IMR-90 (cell line): Measurements from ENCODE around the gene MYADM. TPM values are rescaled to one million over a fixed set of nuclear protein-coding genes. Genes with fewer than 3 reads are reported as not detected.

Source experiments
- ATAC-seq: fragments of 200-7000 bp; cut with Tn5 transposase; 2 replicates; pipeline ENCODE4 v1.9.1; 2020; ENCODE audit warnings: low read depth, mild to moderate bottlenecking, moderate library complexity
- BruUV-seq: library from RNA; stranded (reverse); fragments of 400-500 nt; replicated peaks from 2 replicates; lab custom pipeline; 2021; lab: Mats Ljungman, UMichigan
- CTCF ChIA-PET: fragments of 300-600 bp; formaldehyde crosslinking; extraction: SDS; loops from one replicate; lab custom pipeline; 2021; ENCODE audit warnings: antibody characterized with exemption; lab: Yijun Ruan, JAX
- POLR2A ChIA-PET: fragments of 300-600 bp; sonication (Branson Sonifier 250); formaldehyde crosslinking; loops from one replicate; lab custom pipeline; 2022; ENCODE audit warnings: antibody characterized with exemption; ENCODE audit not compliant: unreplicated experiment; lab: Charles Lee
- DNase-seq: peaks from one replicate; pipeline ENCODE4 v3.0.0; 2013
- H2AFZ ChIP-seq: replicated peaks from 2 replicates; pipeline ENCODE3; 2013; ENCODE audit warnings: low read length, mild to moderate bottlenecking; ENCODE audit not compliant: poor library complexity
- H2AK5ac ChIP-seq: 2 replicates; pipeline ENCODE4 v1.6.1; 2013; ENCODE audit warnings: low read depth, low read length, inconsistent platforms
- H2AK9ac ChIP-seq: replicated peaks from 2 replicates; pipeline ENCODE3; 2013; ENCODE audit warnings: mild to moderate bottlenecking, low read depth, low read length, moderate library complexity; ENCODE audit not compliant: poor library complexity
- H2BK120ac ChIP-seq: 2 replicates; pipeline ENCODE4 v1.6.1; 2013; ENCODE audit warnings: low read depth, low read length, inconsistent platforms
- H2BK15ac ChIP-seq: 3 replicates; pipeline ENCODE4 v1.6.1; 2013; ENCODE audit warnings: low read depth, low read length, inconsistent platforms
- H2BK20ac ChIP-seq: 2 replicates; pipeline ENCODE4 v1.6.1; 2013; ENCODE audit warnings: low read depth, mild to moderate bottlenecking, inconsistent platforms, low read length, moderate library complexity
- H2BK5ac ChIP-seq: 2 replicates; pipeline ENCODE4 v1.6.1; 2013; ENCODE audit warnings: mild to moderate bottlenecking, low read depth, low read length, inconsistent platforms; ENCODE audit not compliant: poor library complexity, severe bottlenecking
- H3K14ac ChIP-seq: replicated peaks from 2 replicates; pipeline ENCODE4 v1.6.1; 2013; ENCODE audit warnings: low read depth, low read length, inconsistent platforms
- H3K18ac ChIP-seq: 2 replicates; pipeline ENCODE4 v1.6.1; 2013; ENCODE audit warnings: low read depth, low read length, control low read depth
- H3K23ac ChIP-seq: 2 replicates; pipeline ENCODE4 v1.6.1; 2013; ENCODE audit warnings: low read depth, low read length, inconsistent platforms
- H3K27ac ChIP-seq: 2 replicates; pipeline ENCODE4 v1.5.1; 2013; ENCODE audit warnings: mild to moderate bottlenecking, control low read depth, low read length; ENCODE audit not compliant: insufficient read depth
- H3K27me3 ChIP-seq: 2 replicates; pipeline ENCODE4 v1.6.1; 2013; ENCODE audit warnings: low read length; ENCODE audit not compliant: control insufficient read depth, insufficient read depth
- H3K36me3 ChIP-seq: 2 replicates; pipeline ENCODE4 v1.6.1; 2013; ENCODE audit warnings: low read length, mixed read lengths; ENCODE audit not compliant: control insufficient read depth, insufficient read depth
- H3K4ac ChIP-seq: 2 replicates; pipeline ENCODE4 v1.6.1; 2013; ENCODE audit warnings: low read depth, low read length, inconsistent platforms
- H3K4me1 ChIP-seq: 2 replicates; pipeline ENCODE4 v1.6.1; 2013; ENCODE audit warnings: low read length, mixed read lengths; ENCODE audit not compliant: control insufficient read depth, insufficient read depth
- H3K4me2 ChIP-seq: 2 replicates; pipeline ENCODE4 v1.6.1; 2013; ENCODE audit warnings: low read depth, mild to moderate bottlenecking, control low read depth, low read length, moderate library complexity
- H3K4me3 ChIP-seq: 2 replicates; pipeline ENCODE4 v1.5.1; 2013; ENCODE audit warnings: low read depth, mild to moderate bottlenecking, control low read depth, low read length, moderate library complexity; ENCODE audit not compliant: insufficient read depth
- H3K56ac ChIP-seq: 2 replicates; pipeline ENCODE4 v1.6.1; 2013; ENCODE audit warnings: low read length, inconsistent platforms; ENCODE audit not compliant: insufficient read depth; ENCODE audit errors: extremely low read depth
- H3K79me1 ChIP-seq, 2 experiments: 2 replicates each; pipeline ENCODE4 v1.6.1; 2013; ENCODE audit warnings: low read length in 2 of 2, inconsistent platforms in 1 of 2, low read depth in 1 of 2
- H3K9ac ChIP-seq: 2 replicates; pipeline ENCODE4 v1.6.1; 2013; ENCODE audit warnings: low read depth, low read length, control low read depth
- H3K9me1 ChIP-seq: 2 replicates; pipeline ENCODE4 v1.6.1; 2013; ENCODE audit warnings: low read length, inconsistent platforms; ENCODE audit not compliant: insufficient read depth
- H3K9me3 ChIP-seq: 2 replicates; pipeline ENCODE4 v1.6.1; 2013; ENCODE audit warnings: low read length; ENCODE audit not compliant: control insufficient read depth, insufficient read depth
- H4K20me1 ChIP-seq: 2 replicates; pipeline ENCODE4 v1.6.1; 2013; ENCODE audit warnings: low read length, inconsistent platforms; ENCODE audit not compliant: insufficient read depth
- H4K5ac ChIP-seq: 2 replicates; pipeline ENCODE4 v1.6.1; 2013; ENCODE audit warnings: mild to moderate bottlenecking, low read depth, low read length, control low read depth
- H4K8ac ChIP-seq, 2 experiments: 2 replicates each; pipeline ENCODE4 v1.6.1; 2013; ENCODE audit warnings: low read depth in 2 of 2, low read length in 2 of 2, control low read depth in 1 of 2, inconsistent platforms in 1 of 2
- H4K91ac ChIP-seq: 2 replicates; pipeline ENCODE4 v1.6.1; 2013; ENCODE audit warnings: low read depth, low read length, inconsistent platforms; ENCODE audit not compliant: insufficient read depth
- CTCF ChIP-seq: conservative IDR thresholded peaks from 2 replicates; pipeline ENCODE4 v1.5.1; 2012; ENCODE audit warnings: mild to moderate bottlenecking, low read depth, low read length, improper control_type of control experiment
- ELK1 ChIP-seq: fragments of 150-350 bp; IDR thresholded peaks from 2 replicates; pipeline ENCODE4 v1.6.1; 2016; ENCODE audit warnings: low read depth, mild to moderate bottlenecking, low read length, moderate library complexity, borderline replicate concordance
- POLR2A ChIP-seq: IDR thresholded peaks from 2 replicates; pipeline ENCODE4 v1.6.1; 2012; ENCODE audit warnings: mild to moderate bottlenecking, low read depth, low read length
- RCOR1 ChIP-seq: IDR thresholded peaks from 2 replicates; pipeline ENCODE4 v1.6.1; 2012; ENCODE audit warnings: mild to moderate bottlenecking, low read length, improper control_type of control experiment; ENCODE audit not compliant: insufficient replicate concordance
- USF2 ChIP-seq: fragments of 150-350 bp; IDR thresholded peaks from 2 replicates; pipeline ENCODE4 v1.6.1; 2017; ENCODE audit warnings: mild to moderate bottlenecking, antibody characterized with exemption, low read length, low read depth
- WGBS, 2 experiments: methylation state at CpG; one replicate each; pipeline versions ENCODE4 v1.1.5 to v1.1.7; 2013; ENCODE audit warnings: missing lambda C conversion rate in 2 of 2; ENCODE audit not compliant: insufficient read length in 1 of 2; ENCODE audit errors: extremely low coverage in 2 of 2; 5-methylcytosine and 5-hydroxymethylcytosine counted together
- dilution Hi-C: fragments of 300-500 bp; cut with HindIII; formaldehyde crosslinking; loops from one replicate; pipeline ENCODE4 v1.14.3; 2018; ENCODE audit warnings: low sequenced_read_pairs; ENCODE audit not compliant: unreplicated experiment
- in situ Hi-C: fragments of 300-500 bp; cut with MboI; formaldehyde crosslinking; loops from 3 replicates; pipeline ENCODE4 v1.14.3; 2019; ENCODE audit warnings: low sequenced_read_pairs, inconsistent platforms, mixed read lengths
- intact Hi-C: fragments of 100-400 bp; cut with micrococcal nuclease; formaldehyde crosslinking; loops from 2 replicates; pipeline ENCODE4 v1.10.0; 2022
- polyA plus RNA-seq, 3 experiments: library from polyadenylated mRNA; depleted of rRNA; stranded (reverse); fragments of >200 nt; gene quantifications; 2 replicates each; pipeline ENCODE4 v1.2.3, GENCODE V29; 2012; ENCODE audit warnings: low replicate concordance in 1 of 3
- total RNA-seq: library from RNA; depleted of rRNA; stranded (reverse); fragments of >200 nt; gene quantifications from 2 replicates; pipeline ENCODE4 v1.2.3, GENCODE V29; 2012; rRNA removed

Gene MYADM
- total and polyA plus RNA-seq, 2 of the 4 experiments (the other 2 are of a cell fraction) = 4.8 to 96.1 TPM

- no peak overlapping the region for H3K4me3 ChIP-seq
- no peak overlapping the region for H2BK20ac ChIP-seq
- no peak overlapping the region for H2AK9ac ChIP-seq
- no peak overlapping the region for H3K27ac ChIP-seq
- TF ChIP-seq USF2 (no peak), ELK1 (no peak), RCOR1 (no peak), CTCF (no peak), POLR2A (no peak)
- ATAC-seq (no peak), DNase-seq (no peak)
- H3K27me3 ChIP-seq = no peaks in the 10 kb centered on the region
- ChIA-PET CTCF (no interaction called here), POLR2A (no interaction called here)
- H3K79me1 ChIP-seq = no peaks in the 10 kb centered on the region
- no peak overlapping the region for H3K14ac ChIP-seq
- BruUV-seq = no TSS peak
- H3K36me3 ChIP-seq = peaks cover 2% of the 10 kb centered on the region
- intact Hi-C loops = no loop called here
- no peak overlapping the region for H2BK15ac ChIP-seq
- H2AK5ac ChIP-seq = no peak overlapping the region
- no peak overlapping the region for H3K18ac ChIP-seq
- no peak overlapping the region for H2BK5ac ChIP-seq
- no peak overlapping the region for H3K4me2 ChIP-seq
- dilution Hi-C loops = no loop called here
- no peak overlapping the region for H3K4ac ChIP-seq
- H4K8ac ChIP-seq = no peak overlapping the region
- no peaks in the 10 kb centered on the region for H3K9me3 ChIP-seq
- H3K23ac ChIP-seq = no peak overlapping the region
- no peak overlapping the region for H2AFZ ChIP-seq
- no peak overlapping the region for H4K91ac ChIP-seq
- no peaks in the 10 kb centered on the region for H3K9me1 ChIP-seq
- H3K4me1 ChIP-seq = no peaks in the 10 kb centered on the region
- H4K20me1 ChIP-seq = no peaks in the 10 kb centered on the region
- 76% methylated on average over 6 of the region's 7 CpGs; no CpG with 5 or more reads in 1 of the 2 experiments for WGBS, 2 experiments
- H3K9ac ChIP-seq = no peak overlapping the region
- H4K5ac ChIP-seq = no peak overlapping the region
- no peak overlapping the region for H2BK120ac ChIP-seq
- in situ Hi-C loops = no loop called here
- no peak overlapping the region for H3K56ac ChIP-seq
Observed at GRCh38 chr19:53917356-53917755, 49.7 kb downstream of the MYADM start.

Other genes with a start within 250 kb of the MYADM start
- gene DPRX, start 235.9 kb upstream of the MYADM start, total RNA-seq = not detected in 2 replicates
- not detected in 2 replicates for gene DPRX, start 235.9 kb upstream of the MYADM start, polyA plus RNA-seq (2012; rRNA removed)
- not detected in 2 replicates for gene NLRP12, start 43.6 kb upstream of the MYADM start, total RNA-seq
- gene NLRP12, start 43.6 kb upstream of the MYADM start, polyA plus RNA-seq (2012; rRNA removed) = not detected in 2 replicates
- not detected in 2 replicates for gene PRKCG, start 14.3 kb downstream of the MYADM start, total RNA-seq
- gene PRKCG, start 14.3 kb downstream of the MYADM start, polyA plus RNA-seq (2012; rRNA removed) = 0.04 TPM in 1 of 2 replicates, not detected in the other
- under 0.01 and 0.36 TPM in 2 replicates for gene CACNG7, start 41.4 kb downstream of the MYADM start, total RNA-seq
- 6.7 and 7.7 TPM in 2 replicates for gene CACNG7, start 41.4 kb downstream of the MYADM start, polyA plus RNA-seq (2012; rRNA removed)
- gene CACNG8, start 95.1 kb downstream of the MYADM start, total RNA-seq = not detected in 2 replicates
- 0.09 and 0.15 TPM in 2 replicates for gene CACNG8, start 95.1 kb downstream of the MYADM start, polyA plus RNA-seq (2012; rRNA removed)
- not detected in 2 replicates for gene CACNG6, start 123.8 kb downstream of the MYADM start, total RNA-seq
- gene CACNG6, start 123.8 kb downstream of the MYADM start, polyA plus RNA-seq (2012; rRNA removed) = not detected in 2 replicates
- not detected in 2 replicates for gene VSTM1, start 196.0 kb downstream of the MYADM start, total RNA-seq
- gene VSTM1, start 196.0 kb downstream of the MYADM start, polyA plus RNA-seq (2012; rRNA removed) = not detected in 2 replicates
- not detected in 2 replicates for gene TARM1, start 213.5 kb downstream of the MYADM start, total RNA-seq
- not detected in 2 replicates for gene TARM1, start 213.5 kb downstream of the MYADM start, polyA plus RNA-seq (2012; rRNA removed)
- not detected in 2 replicates for gene OSCAR, start 232.9 kb downstream of the MYADM start, total RNA-seq
- gene OSCAR, start 232.9 kb downstream of the MYADM start, polyA plus RNA-seq (2012; rRNA removed) = 0.15 and 0.23 TPM in 2 replicates
- 7.9 and 24.7 TPM in 2 replicates for gene NDUFA3, start 235.0 kb downstream of the MYADM start, total RNA-seq
- gene NDUFA3, start 235.0 kb downstream of the MYADM start, polyA plus RNA-seq (2012; rRNA removed) = 85.0 and 104 TPM in 2 replicates
- 7.9 and 11.9 TPM in 2 replicates for gene TFPT, start 247.8 kb downstream of the MYADM start, total RNA-seq
- 17.1 and 20.9 TPM in 2 replicates for gene TFPT, start 247.8 kb downstream of the MYADM start, polyA plus RNA-seq (2012; rRNA removed)
- 66.1 and 66.9 TPM in 2 replicates for gene PRPF31, start 247.9 kb downstream of the MYADM start, total RNA-seq
- 54.7 and 65.4 TPM in 2 replicates for gene PRPF31, start 247.9 kb downstream of the MYADM start, polyA plus RNA-seq (2012; rRNA removed)